ENCODE results near the gene PRAME.

- TF ChIP-seq TAF1 (IDR thresholded peaks at IDR 0.05; ENCODE audit: borderline replicate concordance, low read depth, low read length) = no peak
- TF ChIP-seq ZZZ3 (IDR thresholded peaks at IDR 0.05; ENCODE audit: control insufficient read depth, insufficient read length, low read depth) = no peak
- no peak for TF ChIP-seq KLF5 (IDR thresholded peaks at IDR 0.05; ENCODE audit: partially characterized antibody)
- no peak for TF ChIP-seq WRNIP1 (IDR thresholded peaks at IDR 0.05; ENCODE audit: borderline replicate concordance, low read depth, low read length)
- TF ChIP-seq CREM (IDR thresholded peaks at IDR 0.05; ENCODE audit: low read depth) = no peak
- no peak for TF ChIP-seq NFYB (IDR thresholded peaks at IDR 0.05; ENCODE audit: insufficient read depth, low read depth, low read length)
- TF ChIP-seq EZH2 (IDR thresholded peaks at IDR 0.05; ENCODE audit: borderline replicate concordance, control insufficient read depth, low read depth, low read length) = no peak
- TF ChIP-seq, protein P1, sequence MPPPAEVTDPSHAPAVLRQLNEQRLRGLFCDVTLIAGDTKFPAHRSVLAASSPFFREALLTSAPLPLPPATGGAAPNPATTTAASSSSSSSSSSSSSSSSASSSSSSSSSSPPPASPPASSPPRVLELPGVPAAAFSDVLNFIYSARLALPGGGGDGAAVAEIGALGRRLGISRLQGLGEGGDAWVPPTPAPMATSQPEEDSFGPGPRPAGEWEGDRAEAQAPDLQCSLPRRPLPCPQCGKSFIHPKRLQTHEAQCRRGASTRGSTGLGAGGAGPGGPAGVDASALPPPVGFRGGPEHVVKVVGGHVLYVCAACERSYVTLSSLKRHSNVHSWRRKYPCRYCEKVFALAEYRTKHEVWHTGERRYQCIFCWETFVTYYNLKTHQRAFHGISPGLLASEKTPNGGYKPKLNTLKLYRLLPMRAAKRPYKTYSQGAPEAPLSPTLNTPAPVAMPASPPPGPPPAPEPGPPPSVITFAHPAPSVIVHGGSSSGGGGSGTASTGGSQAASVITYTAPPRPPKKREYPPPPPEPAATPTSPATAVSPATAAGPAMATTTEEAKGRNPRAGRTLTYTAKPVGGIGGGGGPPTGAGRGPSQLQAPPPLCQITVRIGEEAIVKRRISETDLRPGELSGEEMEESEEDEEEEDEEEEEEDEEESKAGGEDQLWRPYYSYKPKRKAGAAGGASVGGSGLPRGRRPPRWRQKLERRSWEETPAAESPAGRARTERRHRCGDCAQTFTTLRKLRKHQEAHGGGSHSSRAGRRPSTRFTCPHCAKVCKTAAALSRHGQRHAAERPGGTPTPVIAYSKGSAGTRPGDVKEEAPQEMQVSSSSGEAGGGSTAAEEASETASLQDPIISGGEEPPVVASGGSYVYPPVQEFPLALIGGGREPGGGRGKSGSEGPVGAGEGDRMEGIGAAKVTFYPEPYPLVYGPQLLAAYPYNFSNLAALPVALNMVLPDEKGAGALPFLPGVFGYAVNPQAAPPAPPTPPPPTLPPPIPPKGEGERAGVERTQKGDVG (CRISPR knock-in tag; IDR thresholded peaks at IDR 0.05) = no peak
- TF ChIP-seq EP300 (IDR thresholded peaks at IDR 0.05; ENCODE audit: borderline replicate concordance in 1 of 2, control insufficient read depth in 1 of 2, low read depth in 2 of 2, low read length in 2 of 2) = no peak
- no peak for TF ChIP-seq RAD51 (IDR thresholded peaks at IDR 0.05)
Measured at GRCh38 chr22:22528780-22529179, 30.3 kb downstream of the PRAME start.

Measured in GM12878 (cell line).